ENCODE data around the gene SMYD3. TPM values are rescaled to one million over a fixed set of nuclear protein-coding genes. Genes with fewer than 3 reads are reported as not detected.
A peak's percentile ranks its signal among the peaks of the same experiment; 100 is the strongest.

Gene SMYD3
- total and polyA plus RNA-seq, 2 of the 4 experiments (the other 2 are of a cell fraction) = 26.5 to 37.6 TPM

GRCh38 chr1:246157516-246157915 is 349.6 kb downstream of the SMYD3 start:
- in situ Hi-C loops (cut with MboI; ENCODE audit: low sequenced_read_pairs) (no loop called here), dilution Hi-C loops (cut with HindIII; ENCODE audit: low sequenced_read_pairs, unreplicated experiment) (no loop called here), intact Hi-C loops (cut with micrococcal nuclease) (no loop called here)
- no peak overlapping the region for H2BK15ac ChIP-seq (ENCODE audit: low read depth, low read length)
- H3K27me3 ChIP-seq (ENCODE audit: control insufficient read depth, insufficient read depth, low read length) = no peaks in the 10 kb centered on the region
- TF ChIP-seq RFX5 (IDR thresholded peaks at IDR 0.05; ENCODE audit: low read depth, low read length) (no peak), ELK1 (IDR thresholded peaks at IDR 0.05; ENCODE audit: borderline replicate concordance, low read depth, low read length) (no peak), MAZ (IDR thresholded peaks at IDR 0.05; ENCODE audit: borderline replicate concordance, low read depth, low read length) (no peak), RAD21 (IDR thresholded peaks at IDR 0.05; ENCODE audit: low read length) (no peak)
- H3K23ac ChIP-seq (ENCODE audit: low read depth, low read length) = no peak overlapping the region
- no peak overlapping the region for H2AK9ac ChIP-seq (replicated peaks; ENCODE audit: low read depth, low read length, poor library complexity)
- 0 out of 2 replicates have a peak overlapping the region, but pooled peaks have one; percentile 10 for H2BK20ac ChIP-seq (ENCODE audit: low read depth, low read length)
- no peak overlapping the region for H4K91ac ChIP-seq (ENCODE audit: insufficient read depth, low read depth, low read length)
- no peak overlapping the region for H2BK120ac ChIP-seq (ENCODE audit: low read depth, low read length)
- no peak for ATAC-seq (ENCODE audit: low read depth)
- no peak overlapping the region for H4K5ac ChIP-seq (ENCODE audit: low read depth, low read length)
- H3K9me1 ChIP-seq (ENCODE audit: insufficient read depth, low read length) = peaks cover 10% of the 10 kb centered on the region; the same call in 1 of the 2 replicates
- no peak overlapping the region for H2AFZ ChIP-seq (replicated peaks; ENCODE audit: low read length, poor library complexity)
- no peak overlapping the region for H3K4ac ChIP-seq (ENCODE audit: low read depth, low read length)
- H4K8ac ChIP-seq (ENCODE audit: low read depth in 2 of 2, low read length in 2 of 2) = no peak overlapping the region
- H4K20me1 ChIP-seq (ENCODE audit: insufficient read depth, low read length) = no peaks in the 10 kb centered on the region
- BruUV-seq (replicated peaks) = no TSS peak
- H2BK5ac ChIP-seq (ENCODE audit: low read depth, low read length, poor library complexity, severe bottlenecking) = no peak overlapping the region
- peaks cover 5% of the 10 kb centered on the region for H3K4me1 ChIP-seq (ENCODE audit: control insufficient read depth, insufficient read depth, low read length)
- ChIA-PET CTCF (interaction anchor here (0.5 kb wide), 1 partner anchor 21 kb away, joined by 5 read pairs; no protein-coding TSS in a partner anchor), POLR2A (ENCODE audit: unreplicated experiment) (no interaction called here)
- WGBS, 2 experiments (ENCODE audit: extremely low coverage in 2 of 2, insufficient read length in 1 of 2) = no CpG with 5 or more reads among the region's 2 CpGs
- H3K56ac ChIP-seq (ENCODE audit: extremely low read depth, insufficient read depth, low read length) = no peak overlapping the region
- no peak overlapping the region for H3K27ac ChIP-seq (ENCODE audit: insufficient read depth, low read length)
- DNase-seq = no peak
- no peak overlapping the region for H3K9ac ChIP-seq (ENCODE audit: low read depth, low read length)
- no peak overlapping the region for H3K4me3 ChIP-seq (ENCODE audit: insufficient read depth, low read depth, low read length)
- H2AK5ac ChIP-seq (ENCODE audit: low read depth, low read length) = no peak overlapping the region
- H3K4me2 ChIP-seq (ENCODE audit: low read depth, low read length) = no peak overlapping the region
- H3K36me3 ChIP-seq (ENCODE audit: control insufficient read depth, insufficient read depth, low read length) = no peaks in the 10 kb centered on the region
- 0 out of 4 replicates have a peak, but pooled peaks cover 0 to 4% of the 10 kb centered on the region in 2 experiments for H3K79me1 ChIP-seq (ENCODE audit: low read depth in 1 of 2, low read length in 2 of 2)
- no peaks in the 10 kb centered on the region for H3K9me3 ChIP-seq (ENCODE audit: control insufficient read depth, insufficient read depth, low read length)
- H3K14ac ChIP-seq (replicated peaks; ENCODE audit: low read depth, low read length) = no peak overlapping the region
- no peak overlapping the region for H3K18ac ChIP-seq (ENCODE audit: low read depth, low read length)
